ENCODE results near the gene IL36G.

IL36G gene

DNA sequence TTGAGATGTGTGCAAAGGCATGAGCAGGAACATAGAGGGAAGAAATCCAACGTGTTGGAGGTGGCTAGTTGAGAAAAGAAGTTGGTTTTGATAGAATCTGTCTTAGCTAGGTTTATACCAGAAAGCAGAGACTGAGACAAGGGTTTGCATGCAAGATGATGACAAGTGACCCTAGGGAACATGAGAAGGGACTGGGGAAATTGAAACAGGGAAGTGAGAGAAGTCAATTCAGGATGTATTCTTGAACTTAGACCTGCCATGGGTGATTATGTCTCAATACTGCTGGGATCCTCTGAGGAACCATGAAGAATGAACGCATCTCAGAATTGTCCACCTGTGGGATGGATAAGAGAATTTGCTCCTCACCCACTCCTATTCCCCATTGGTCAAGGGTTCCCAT is 47.9 kb downstream of the IL36G start:
- H3K36me3 ChIP-seq (ENCODE audit: insufficient read depth, low read length) = no peaks in the 10 kb centered on the region
- no peaks in the 10 kb centered on the region for H3K4me1 ChIP-seq (ENCODE audit: insufficient read depth, low read length)
- no peak overlapping the region for H3K27ac ChIP-seq (ENCODE audit: low read depth, low read length)
- no peak overlapping the region for H3K9ac ChIP-seq (ENCODE audit: low read length)
- H3K27me3 ChIP-seq (ENCODE audit: control insufficient read depth in 1 of 2, insufficient read depth in 2 of 2, low read length in 2 of 2) = peaks cover 0 to 5% of the 10 kb centered on the region in 2 donors
- no peaks in the 10 kb centered on the region for H3K9me3 ChIP-seq (ENCODE audit: low read length)
- H3K4me3 ChIP-seq (ENCODE audit: low read depth in 1 of 2, low read length in 2 of 2) = no peak overlapping the region

DNA sequence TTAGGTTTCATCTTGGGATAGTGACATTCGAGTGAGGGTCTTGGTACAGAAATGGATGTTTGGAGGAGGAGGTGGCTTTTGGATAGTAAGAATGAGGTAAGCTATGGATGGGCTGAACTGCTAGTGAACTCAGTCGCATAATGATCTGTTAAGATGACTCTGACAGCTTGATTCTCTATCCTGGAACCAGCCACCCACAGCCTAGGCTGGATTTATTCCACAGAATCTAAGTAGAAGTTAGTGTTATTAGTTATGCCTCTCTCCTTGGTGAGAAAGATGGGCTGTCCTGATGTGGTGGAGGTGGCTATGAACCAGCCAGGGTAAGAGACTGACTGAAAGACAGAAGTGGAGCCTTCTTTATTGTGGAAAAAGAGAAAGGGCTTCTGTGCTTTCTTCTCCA is 49.9 kb downstream of the IL36G start:
- no peaks in the 10 kb centered on the region for H3K36me3 ChIP-seq (ENCODE audit: insufficient read depth, low read length)
- H3K4me3 ChIP-seq (ENCODE audit: low read depth in 1 of 2, low read length in 2 of 2) = no peak overlapping the region
- H3K4me1 ChIP-seq (ENCODE audit: insufficient read depth, low read length) = no peaks in the 10 kb centered on the region
- no peak overlapping the region for H3K9ac ChIP-seq (ENCODE audit: low read length)
- H3K9me3 ChIP-seq (ENCODE audit: low read length) = no peaks in the 10 kb centered on the region
- peaks cover 0 to 5% of the 10 kb centered on the region in 2 donors for H3K27me3 ChIP-seq (ENCODE audit: control insufficient read depth in 1 of 2, insufficient read depth in 2 of 2, low read length in 2 of 2)
- no peak overlapping the region for H3K27ac ChIP-seq (ENCODE audit: low read depth, low read length)

DNA sequence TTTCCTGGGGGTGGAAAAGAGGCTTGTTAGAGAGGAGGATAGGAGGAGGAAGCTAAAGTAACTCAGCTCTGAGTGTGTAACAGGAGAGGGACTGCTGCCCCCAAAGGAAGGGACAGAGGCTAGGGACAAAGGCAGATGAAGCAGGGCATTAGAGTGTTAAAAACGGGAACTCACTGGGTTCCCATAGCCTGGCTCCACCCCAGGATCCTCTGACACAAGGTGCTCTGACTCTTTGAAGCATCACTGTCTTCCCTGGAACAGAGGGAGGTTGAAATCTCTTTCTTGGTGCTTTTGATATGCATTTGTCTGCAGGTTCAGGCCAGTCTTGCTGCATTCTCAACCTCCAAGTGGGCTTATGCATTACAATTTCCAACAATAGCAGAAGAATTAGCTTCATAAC is 50.3 kb downstream of the IL36G start:
- H3K36me3 ChIP-seq (ENCODE audit: insufficient read depth, low read length) = no peaks in the 10 kb centered on the region
- no peak overlapping the region for H3K4me3 ChIP-seq (ENCODE audit: low read depth in 1 of 2, low read length in 2 of 2)
- H3K9ac ChIP-seq (ENCODE audit: low read length) = no peak overlapping the region
- no peak overlapping the region for H3K27ac ChIP-seq (ENCODE audit: low read depth, low read length)
- no peaks in the 10 kb centered on the region for H3K4me1 ChIP-seq (ENCODE audit: insufficient read depth, low read length)
- peaks cover 0 to 5% of the 10 kb centered on the region in 2 donors for H3K27me3 ChIP-seq (ENCODE audit: control insufficient read depth in 1 of 2, insufficient read depth in 2 of 2, low read length in 2 of 2)
- H3K9me3 ChIP-seq (ENCODE audit: low read length) = no peaks in the 10 kb centered on the region

DNA sequence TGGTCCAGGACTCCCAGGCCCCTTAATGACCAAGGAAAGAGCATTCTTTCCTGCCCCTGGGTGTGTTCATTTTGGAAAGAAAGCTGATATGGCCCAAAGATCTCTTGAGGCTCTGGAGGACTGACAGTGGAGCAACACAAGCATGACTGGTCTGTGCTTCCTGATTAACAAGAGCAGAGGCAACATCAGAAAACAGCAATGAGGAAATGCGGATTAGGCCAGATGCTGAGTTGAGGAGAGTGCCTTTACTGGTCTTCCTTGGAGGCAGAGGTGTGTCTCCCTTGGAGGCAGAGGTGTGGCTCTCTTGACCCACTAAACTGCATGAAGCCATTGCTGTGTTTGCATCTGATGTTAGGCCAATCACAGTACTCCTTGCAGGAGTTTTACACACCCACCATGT is 54.9 kb downstream of the IL36G start:
- Histone ChIP-seq H3K9ac (ENCODE audit: low read length) (no peak overlapping the region), H3K4me3 (ENCODE audit: low read depth in 1 of 2, low read length in 2 of 2) (no peak overlapping the region), H3K9me3 (ENCODE audit: low read length) (no peaks in the 10 kb centered on the region), H3K27me3 (ENCODE audit: control insufficient read depth in 1 of 2, insufficient read depth in 2 of 2, low read length in 2 of 2) (peaks cover 0 to 5% of the 10 kb centered on the region in 2 donors), H3K36me3 (ENCODE audit: insufficient read depth, low read length) (no peaks in the 10 kb centered on the region), H3K4me1 (ENCODE audit: insufficient read depth, low read length) (no peaks in the 10 kb centered on the region), H3K27ac (ENCODE audit: low read depth, low read length) (no peak overlapping the region)

DNA sequence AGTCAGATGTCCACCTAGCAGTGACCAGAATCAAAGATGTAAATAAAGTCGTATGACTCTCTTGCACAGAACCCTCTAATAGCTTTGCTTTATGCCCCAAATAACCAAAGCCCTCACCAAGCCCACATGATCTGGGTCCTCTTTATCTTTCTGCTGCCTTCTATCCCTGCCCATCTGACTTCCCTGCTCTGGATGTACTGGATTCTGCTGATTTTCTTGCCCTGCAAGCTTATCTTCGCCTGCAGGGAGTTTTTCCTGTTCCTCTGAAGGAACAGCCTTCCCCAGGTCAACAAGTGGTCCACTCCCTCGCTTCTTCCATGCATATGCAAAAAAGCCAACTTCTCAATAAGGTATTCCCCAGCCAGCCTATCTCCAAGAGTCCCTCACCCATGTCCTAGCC is 56.2 kb downstream of the IL36G start:
- H3K27ac ChIP-seq (ENCODE audit: low read depth, low read length) = no peak overlapping the region
- H3K9me3 ChIP-seq (ENCODE audit: low read length) = no peaks in the 10 kb centered on the region
- peaks cover 0 to 4% of the 10 kb centered on the region in 2 donors for H3K27me3 ChIP-seq (ENCODE audit: control insufficient read depth in 1 of 2, insufficient read depth in 2 of 2, low read length in 2 of 2)
- no peaks in the 10 kb centered on the region for H3K4me1 ChIP-seq (ENCODE audit: insufficient read depth, low read length)
- no peaks in the 10 kb centered on the region for H3K36me3 ChIP-seq (ENCODE audit: insufficient read depth, low read length)
- H3K4me3 ChIP-seq (ENCODE audit: low read depth in 1 of 2, low read length in 2 of 2) = no peak overlapping the region
- H3K9ac ChIP-seq (ENCODE audit: low read length) = no peak overlapping the region

All from muscle layer of colon (tissue), 2 donors.